HG02678 (cell line): ENCODE data around the gene SAPCD2.

Experiments used
- ATAC-seq: cut with Tn5 transposase; IDR thresholded peaks from one replicate; pipeline ENCODE4 v1.9.1; 2021; ENCODE audit warnings: mild to moderate bottlenecking, moderate library complexity; ENCODE audit not compliant: unreplicated experiment

Gene SAPCD2

DNA sequence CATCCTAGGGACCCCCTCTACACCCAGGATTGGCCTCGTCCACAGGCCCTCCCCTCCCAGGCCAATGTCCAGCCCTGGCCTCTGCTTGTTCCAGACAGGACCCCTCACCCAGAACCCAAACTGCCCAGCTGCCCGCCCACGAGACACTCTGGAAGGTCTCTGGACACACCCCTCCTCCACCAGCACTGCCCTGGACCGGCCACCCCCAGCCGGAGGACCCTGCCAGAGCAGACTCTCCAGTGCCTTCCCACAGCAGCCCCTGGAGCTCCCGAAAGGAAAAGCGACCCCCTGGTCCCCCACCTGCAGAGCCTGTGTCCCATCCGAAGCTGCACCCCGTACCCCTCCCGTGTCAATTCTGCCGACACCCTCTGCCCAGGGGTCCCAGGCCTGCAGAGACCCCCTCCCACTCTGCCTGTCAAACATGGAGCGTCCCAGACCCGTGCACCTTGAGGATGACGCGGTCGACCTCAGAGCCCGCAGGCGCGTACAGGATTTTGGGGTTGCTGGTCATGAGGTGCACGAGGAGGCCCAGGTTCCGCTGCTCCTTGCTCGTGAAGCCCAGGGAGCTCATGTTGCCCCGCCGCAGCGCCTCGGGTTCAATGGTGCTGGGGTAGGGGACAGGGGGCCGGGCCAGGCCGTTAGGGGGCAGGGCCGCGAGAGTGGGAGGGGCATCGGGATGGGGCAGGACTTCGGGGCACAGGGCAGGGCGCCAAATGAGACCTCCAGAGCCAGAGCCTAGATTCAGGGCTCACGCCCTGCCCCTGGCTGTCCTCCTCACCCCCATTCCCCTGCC is 50.3 kb downstream of the SAPCD2 start:
- ATAC-seq = no peak

DNA sequence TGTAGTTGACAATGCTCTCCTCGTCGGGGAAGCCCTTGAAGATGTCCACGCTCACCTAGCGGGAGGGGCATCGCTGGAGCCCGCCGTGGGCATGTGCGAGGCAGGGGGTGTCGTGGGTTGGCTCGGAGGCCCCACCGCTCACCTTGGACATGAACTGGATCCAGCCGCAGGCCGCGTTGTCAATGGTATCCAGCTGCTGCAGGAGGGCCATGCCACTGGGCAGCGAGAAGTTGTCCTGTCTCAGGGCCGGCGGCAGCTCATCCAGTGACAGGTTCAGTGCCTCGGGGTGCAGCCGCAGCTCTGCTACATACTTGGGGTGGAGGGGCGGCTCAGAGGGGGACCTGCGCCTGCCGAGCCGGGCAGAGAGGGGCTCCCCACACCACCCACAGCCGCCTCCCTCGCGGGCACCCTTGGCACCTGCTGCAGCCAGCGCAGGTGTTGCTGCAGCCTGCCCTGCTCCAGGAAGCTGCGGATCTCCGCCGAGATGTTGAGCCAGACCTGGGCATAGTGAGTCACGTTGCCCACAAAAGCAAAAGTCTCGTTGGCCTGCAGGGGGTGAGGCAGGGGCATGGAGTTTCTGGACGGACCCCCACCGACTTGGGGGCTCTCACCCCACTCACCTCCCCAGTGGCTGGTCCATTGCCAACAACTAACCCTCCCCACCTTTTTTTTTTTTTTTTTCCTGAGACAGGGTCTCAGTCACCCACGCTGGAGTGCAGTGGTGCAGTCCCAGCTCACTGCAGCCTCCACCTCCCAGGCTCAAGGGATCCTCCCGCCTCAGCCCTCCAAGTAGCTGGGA is 51.4 kb downstream of the SAPCD2 start:
- ATAC-seq = no peak

DNA sequence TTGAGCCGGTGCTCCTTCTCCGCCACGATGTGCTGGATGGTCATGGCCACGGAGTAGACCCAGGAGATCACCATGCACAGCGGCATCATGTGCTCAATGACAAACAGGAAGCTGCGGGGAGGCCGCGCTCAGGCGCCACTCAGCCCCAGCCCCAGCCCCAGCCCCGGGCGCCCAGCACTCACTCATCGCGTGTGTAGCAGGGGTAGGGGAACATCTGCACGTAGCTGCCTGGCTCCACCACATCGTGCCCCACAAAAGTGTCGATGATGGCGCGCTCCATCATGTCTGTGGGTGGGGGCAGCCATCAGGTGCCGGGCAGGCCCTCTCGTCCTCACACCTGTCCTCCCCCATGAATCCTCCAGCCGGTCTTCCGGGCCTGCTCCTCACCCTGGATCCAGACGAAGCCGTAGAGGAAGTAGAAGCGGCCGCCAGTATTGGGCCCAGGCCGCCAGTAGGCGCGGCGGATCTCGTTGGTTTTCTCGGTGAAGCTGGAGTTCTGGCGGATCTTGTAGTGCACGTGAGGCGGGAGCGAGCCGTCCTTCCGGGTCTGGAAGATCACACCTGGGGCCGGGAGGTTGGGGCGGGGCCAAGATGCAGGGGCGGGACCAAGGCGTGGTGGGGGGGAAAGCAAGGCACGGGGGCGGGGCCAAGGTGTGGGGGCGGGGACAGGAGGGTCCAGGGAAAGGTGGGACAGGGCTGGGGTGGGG is 52.4 kb downstream of the SAPCD2 start:
- no peak for ATAC-seq

DNA sequence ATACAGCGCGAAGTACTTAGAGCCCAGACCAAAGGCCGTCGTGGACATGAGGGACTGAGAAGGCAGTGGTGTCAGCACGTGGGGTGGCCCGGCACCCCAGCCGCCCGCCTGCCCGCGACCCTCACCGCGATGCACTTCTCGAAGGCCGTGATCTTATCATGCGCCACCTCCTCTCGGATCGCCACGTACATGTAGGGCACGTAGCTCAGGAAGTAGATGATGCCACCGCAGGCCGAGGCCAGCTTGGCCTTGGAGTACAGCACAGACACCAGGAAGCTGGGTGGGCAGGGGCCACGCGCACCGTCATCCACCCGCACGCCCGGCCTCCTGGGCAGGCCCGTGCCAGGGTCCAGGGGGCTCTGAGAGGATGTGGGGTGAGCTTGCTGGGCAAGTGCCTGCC is 53.3 kb downstream of the SAPCD2 start:
- ATAC-seq = no peak

DNA sequence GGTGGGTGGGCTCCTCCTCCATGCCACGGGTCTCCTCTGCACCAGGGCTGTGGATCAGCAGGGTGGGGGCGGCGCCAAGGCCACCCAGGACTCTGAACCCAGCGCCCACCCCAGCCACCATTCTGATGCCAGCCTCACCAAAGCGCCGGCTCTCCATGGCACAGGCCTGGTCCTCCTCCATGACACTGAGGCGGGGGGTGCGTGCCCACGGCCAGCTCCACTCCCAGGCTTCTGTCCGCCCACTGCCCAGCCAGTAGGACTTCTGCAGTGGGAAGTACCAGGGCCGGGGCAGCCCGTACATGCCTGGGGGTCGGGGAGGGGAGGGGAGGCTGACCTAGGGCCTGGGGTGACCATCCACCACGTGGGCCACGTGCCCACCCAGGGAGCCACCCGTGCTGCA is 53.9 kb downstream of the SAPCD2 start:
- no peak for ATAC-seq

DNA sequence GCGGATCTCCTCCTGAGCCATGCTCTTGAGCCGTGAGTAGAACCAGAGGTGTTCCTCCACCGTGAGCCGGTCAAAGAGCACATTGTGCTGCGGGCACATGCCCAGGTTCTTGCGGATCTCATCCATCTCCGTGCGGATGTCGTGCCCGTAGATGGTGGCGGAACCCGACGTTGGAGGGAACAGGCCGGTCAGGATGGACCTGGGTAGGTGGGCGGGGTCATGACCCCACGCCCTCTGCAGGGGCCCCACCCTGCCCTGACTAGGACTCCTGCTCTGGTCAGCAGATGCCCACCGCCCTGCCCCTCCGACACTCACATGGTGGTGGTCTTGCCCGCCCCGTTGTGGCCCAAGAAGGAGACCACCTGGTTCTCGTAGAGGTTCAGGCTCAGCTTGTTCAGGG is 54.4 kb downstream of the SAPCD2 start:
- ATAC-seq = no peak

DNA sequence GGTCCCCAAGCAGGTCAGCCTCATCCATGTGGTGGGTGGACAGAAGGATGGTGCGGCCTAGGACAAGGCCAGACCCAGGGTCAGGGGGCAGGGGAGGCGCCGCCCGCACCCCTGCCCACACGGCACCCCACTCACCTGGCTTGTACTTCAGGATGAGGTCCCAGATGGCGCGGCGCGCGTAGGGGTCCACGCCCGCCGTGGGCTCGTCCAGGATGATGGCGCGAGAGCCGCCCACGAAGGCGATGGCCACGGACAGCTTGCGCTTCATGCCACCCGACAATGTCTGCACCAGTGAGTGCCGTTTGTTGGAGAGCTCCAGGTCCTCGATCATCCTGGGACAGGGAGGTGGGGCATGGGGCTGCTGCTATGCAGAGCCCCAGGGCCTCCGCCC is 54.8 kb downstream of the SAPCD2 start:
- ATAC-seq = no peak

DNA sequence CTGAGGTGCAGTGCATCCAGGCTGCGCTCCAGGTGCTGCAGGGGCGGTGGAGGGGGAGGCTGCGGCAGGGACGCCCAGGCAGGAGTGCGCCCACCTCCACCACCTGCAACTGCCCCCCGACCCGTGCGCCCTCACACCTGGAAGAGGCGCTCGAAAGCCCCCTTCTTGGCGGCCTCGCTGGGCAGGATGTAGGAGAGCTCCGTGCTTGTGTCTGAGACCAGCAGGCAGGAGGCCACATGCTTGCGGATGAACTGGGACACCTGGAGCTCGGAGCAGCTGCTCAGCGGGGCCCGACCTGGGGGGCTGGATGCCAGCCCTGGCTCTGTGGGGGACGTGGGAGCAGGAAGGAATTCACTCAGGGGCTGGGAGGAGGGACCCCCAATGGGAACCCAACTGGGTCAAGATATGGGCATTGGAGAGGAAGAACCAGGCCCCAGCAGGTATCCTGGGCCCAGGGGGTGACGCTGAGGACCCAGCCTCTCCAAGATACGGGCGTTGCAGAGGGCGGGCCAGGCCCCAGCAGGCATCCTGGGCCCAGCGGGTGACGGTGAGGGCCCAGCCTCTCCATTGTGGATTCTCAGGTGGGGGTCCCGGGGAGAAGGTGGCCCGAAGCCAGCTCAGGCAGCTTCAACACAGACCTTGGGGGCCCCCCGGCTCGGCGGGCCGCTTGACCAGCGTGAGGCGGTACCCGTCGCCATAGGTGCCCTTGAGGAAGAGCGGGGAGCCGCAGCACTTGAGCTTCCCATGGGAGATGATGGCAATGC is 55.4 kb downstream of the SAPCD2 start:
- no peak for ATAC-seq

DNA sequence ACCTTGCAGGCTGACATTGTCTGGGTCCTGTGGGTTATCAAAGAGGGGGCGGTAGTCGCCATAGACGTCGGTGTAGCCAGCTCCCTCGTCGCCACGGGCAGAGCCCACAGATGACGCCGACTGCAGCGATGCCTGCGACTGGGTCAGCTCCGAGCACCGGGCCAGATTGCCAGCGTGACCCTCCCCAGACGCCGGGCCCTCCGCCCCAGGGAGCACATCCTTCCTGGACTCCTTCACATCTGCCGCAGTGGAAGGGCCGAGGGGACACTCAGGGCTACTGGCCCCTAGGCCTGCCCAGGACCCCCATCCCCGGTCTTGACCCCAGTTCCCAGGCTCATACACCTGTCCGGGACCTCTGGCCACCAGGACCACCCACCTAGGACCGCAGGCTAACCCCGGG is 56.2 kb downstream of the SAPCD2 start:
- no peak for ATAC-seq

DNA sequence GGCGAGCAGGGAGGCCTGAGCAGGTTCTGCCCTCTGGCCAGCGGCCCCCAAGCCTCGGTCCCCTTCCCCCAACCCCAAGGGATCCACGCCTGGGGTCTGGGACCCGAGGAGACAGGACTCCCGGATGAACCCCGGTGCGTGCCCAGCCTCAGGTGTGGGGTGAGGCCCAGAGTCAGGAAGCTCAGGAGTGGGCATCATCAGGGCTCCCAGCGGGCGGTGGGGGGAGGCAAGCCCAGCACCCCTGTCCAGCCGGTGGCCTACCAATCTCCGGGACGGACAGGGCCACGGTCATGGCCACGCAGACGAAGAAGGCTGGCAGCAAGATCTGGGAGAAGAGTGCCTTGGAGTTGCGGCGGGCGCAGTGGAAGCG is 56.8 kb downstream of the SAPCD2 start:
- ATAC-seq = no peak

DNA sequence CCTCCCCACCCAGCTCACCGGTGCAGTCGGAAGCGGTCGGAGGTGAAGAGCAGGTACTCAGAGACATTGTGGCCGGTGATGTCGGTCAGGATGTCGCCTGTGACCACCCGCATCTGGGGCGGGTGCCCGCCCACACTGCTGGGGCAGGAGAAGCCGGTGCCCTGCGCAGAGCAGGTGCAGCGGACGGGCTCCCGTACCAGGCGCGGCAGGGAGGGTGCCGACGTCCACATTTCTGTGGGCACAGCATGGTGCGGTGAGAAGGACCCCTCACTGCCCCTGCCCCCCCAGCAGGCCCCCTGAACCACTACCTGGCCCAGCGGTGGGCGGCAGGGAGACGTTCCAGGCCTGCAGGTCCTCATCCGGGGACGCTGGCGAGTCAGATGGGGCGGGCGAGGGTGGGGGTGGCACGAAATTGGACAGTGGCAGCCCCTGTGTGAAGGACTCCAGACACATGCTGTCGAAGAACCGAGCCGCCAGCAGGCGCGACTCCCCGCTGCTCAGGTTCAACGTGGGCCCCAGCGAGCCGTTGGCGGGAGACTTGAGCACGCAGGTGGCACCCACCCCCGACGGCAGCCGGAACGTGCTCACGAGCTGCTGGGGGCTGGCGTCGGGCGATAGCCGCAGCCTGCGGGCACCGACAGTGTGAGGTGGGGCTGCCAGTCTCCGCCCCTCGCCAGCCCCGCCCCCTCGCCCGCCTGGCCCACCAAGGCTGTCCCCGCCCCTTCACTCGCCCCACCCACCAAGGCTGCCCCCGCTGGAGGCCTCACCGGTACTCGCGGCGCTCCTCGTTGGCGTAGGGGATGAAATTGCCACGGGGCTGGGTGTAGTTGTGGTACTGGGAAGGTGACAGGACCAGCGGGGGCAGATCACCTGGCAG is 57.4 kb downstream of the SAPCD2 start:
- no peak for ATAC-seq
